ENCODE results near the gene BABAM2.

BABAM2 gene

GRCh38 chr2:28055325-28055970 is 164.9 kb downstream of the BABAM2 start:
- no peak overlapping the region for H3K4me3 ChIP-seq (ENCODE audit: low read depth, low read length)
- DNase-seq (ENCODE audit: low read depth), result no peak
- no peak for TF ChIP-seq CTCF (IDR thresholded peaks at IDR 0.05; ENCODE audit: low read depth, low read length, missing control alignments)

GRCh38 chr2:28058791-28059190 is 168.3 kb downstream of the BABAM2 start:
- no peak overlapping the region for H3K4me3 ChIP-seq (ENCODE audit: low read depth, low read length)
- TF ChIP-seq CTCF (IDR thresholded peaks at IDR 0.05; ENCODE audit: low read depth, low read length, missing control alignments), result no peak
- DNase-seq (ENCODE audit: low read depth), result no peak

GRCh38 chr2:28062867-28063266 is 172.3 kb downstream of the BABAM2 start:
- no peak for DNase-seq (ENCODE audit: low read depth)

GRCh38 chr2:28063492-28063962 is 173.0 kb downstream of the BABAM2 start:
- H3K4me3 ChIP-seq (ENCODE audit: low read depth, low read length), result no peak overlapping the region
- no peak for DNase-seq (ENCODE audit: low read depth)
- no peak for TF ChIP-seq CTCF (IDR thresholded peaks at IDR 0.05; ENCODE audit: low read depth, low read length, missing control alignments)

More at GRCh38 chr2:28062867-28063266, 172.3 kb downstream of the BABAM2 start:
- TF ChIP-seq CTCF (IDR thresholded peaks at IDR 0.05; ENCODE audit: low read depth, low read length, missing control alignments), result no peak
- H3K4me3 ChIP-seq (ENCODE audit: low read depth, low read length), result no peak overlapping the region

GRCh38 chr2:28067602-28068001 is 177.1 kb downstream of the BABAM2 start:
- no peak for TF ChIP-seq CTCF (IDR thresholded peaks at IDR 0.05; ENCODE audit: low read depth, low read length, missing control alignments)
- no peak for DNase-seq (ENCODE audit: low read depth)

GRCh38 chr2:28068088-28068487 is 177.6 kb downstream of the BABAM2 start:
- TF ChIP-seq CTCF (IDR thresholded peaks at IDR 0.05; ENCODE audit: low read depth, low read length, missing control alignments), result no peak
- no peak for DNase-seq (ENCODE audit: low read depth)
- H3K4me3 ChIP-seq (ENCODE audit: low read depth, low read length), result no peak overlapping the region

More at GRCh38 chr2:28067602-28068001, 177.1 kb downstream of the BABAM2 start:
- no peak overlapping the region for H3K4me3 ChIP-seq (ENCODE audit: low read depth, low read length)

- H3K4me3 ChIP-seq (ENCODE audit: low read depth, low read length), result no peak overlapping the region
- no peak for TF ChIP-seq CTCF (IDR thresholded peaks at IDR 0.05; ENCODE audit: low read depth, low read length, missing control alignments)
- no peak for DNase-seq (ENCODE audit: low read depth)
Measured at GRCh38 chr2:28068527-28068926, 178.0 kb downstream of the BABAM2 start.
